Right lobe of liver (tissue), 6 donors: Measurements from ENCODE around the gene DNA2. TPM values are rescaled to one million over a fixed set of nuclear protein-coding genes. Genes with fewer than 3 reads are reported as not detected.

Experiments
- ATAC-seq, 4 donors: fragments of 200-7000 bp; cut with Tn5 transposase; one replicate each; pipeline ENCODE4 v1.9.1; 2020; ENCODE audit warnings: mild to moderate bottlenecking in 4 of 4, moderate library complexity in 4 of 4
- DNase-seq, 3 donors: peaks; one replicate each; pipeline ENCODE4 v3.0.0-alpha.2; 2020
- H3K27ac ChIP-seq, 3 donors: fragments of 200-600 bp; one replicate each; pipeline ENCODE4 v1.8.0; 2022
- H3K27me3 ChIP-seq, 2 donors: fragments of 200-600 bp; one replicate each; pipeline ENCODE4 v1.8.0; 2022
- H3K36me3 ChIP-seq, 4 donors: fragments of 200-600 bp; sonication (generic) in 1 of 4; one replicate each; pipeline versions ENCODE4 v1.5.1 to v1.8.0; 2017 to 2022; ENCODE audit warnings: control low read depth in 1 of 4
- H3K4me1 ChIP-seq, 4 donors: fragments of 200-600 bp; sonication (generic) in 1 of 4; one replicate each; pipeline versions ENCODE4 v1.5.1 to v1.8.0; 2017 to 2022; ENCODE audit warnings: control low read depth in 1 of 4
- H3K4me3 ChIP-seq, 3 donors: fragments of 200-600 bp; one replicate each; pipeline ENCODE4 v1.8.0; 2022
- H3K9me3 ChIP-seq, 4 donors: fragments of 200-600 bp; sonication (generic) in 1 of 4; one replicate each; pipeline versions ENCODE4 v1.5.1 to v1.8.0; 2017 to 2022; ENCODE audit warnings: control low read depth in 1 of 4
- POLR2A ChIP-seq: fragments of 450-650 bp; IDR thresholded peaks from one replicate; pipeline ENCODE4 v1.6.1; 2017; ENCODE audit warnings: antibody characterized with exemption, mild to moderate bottlenecking
- WGBS: methylation state at CpG from one replicate; pipeline ENCODE4 v1.1.6; 2018; ENCODE audit warnings: low coverage, low lambda C conversion rate; ENCODE audit not compliant: insufficient coverage; ENCODE audit errors: missing lambda C conversion rate; 5-methylcytosine and 5-hydroxymethylcytosine counted together
- intact Hi-C, 2 donors: fragments of 100-400 bp; cut with DNase I; formaldehyde crosslinking; loops; one replicate each; pipeline versions ENCODE4 v1.11.2 to v1.14.1; 2022
- total RNA-seq, 6 experiments: library from RNA; depleted of rRNA in 2 of 6; stranded (reverse); fragments of >200 nt in 2 of 6; fragmentation: NEBNext Ultra II Directional in 3 of 6; extraction: Animal tissue kit (Norgen Biotek cat#: 25700) in 3 of 6; gene quantifications; one replicate each; pipeline versions ENCODE4 v1.1.0 to v1.2.4, GENCODE V29; 2016 to 2023
- TF ChIP-seq, protein P1 (sequence below), 4 donors: fragments of 200-600 bp in 3 of 4; fragments of 450-650 bp in 1 of 4; IDR thresholded peaks; one replicate each; pipeline versions ENCODE4 v1.5.1 to v1.8.0; 2016 to 2022; ENCODE audit warnings: antibody characterized with exemption in 4 of 4, mild to moderate bottlenecking in 2 of 4
- donor health status: DM: no; HTN: yes; CAD: no.
- donor health status: DM: no; HTN: no; CAD: no.
- donor health status: DM: no; HTN: no; CAD: no.
- donor health status: DM: no; HTN: yes; CAD: no.
- donor health status: DM: no; HTN: yes; CAD: no.

Gene DNA2
- total RNA-seq, 6 experiments from 2014 or later = 2.6 to 18.9 (median 3.8) TPM

DNA sequence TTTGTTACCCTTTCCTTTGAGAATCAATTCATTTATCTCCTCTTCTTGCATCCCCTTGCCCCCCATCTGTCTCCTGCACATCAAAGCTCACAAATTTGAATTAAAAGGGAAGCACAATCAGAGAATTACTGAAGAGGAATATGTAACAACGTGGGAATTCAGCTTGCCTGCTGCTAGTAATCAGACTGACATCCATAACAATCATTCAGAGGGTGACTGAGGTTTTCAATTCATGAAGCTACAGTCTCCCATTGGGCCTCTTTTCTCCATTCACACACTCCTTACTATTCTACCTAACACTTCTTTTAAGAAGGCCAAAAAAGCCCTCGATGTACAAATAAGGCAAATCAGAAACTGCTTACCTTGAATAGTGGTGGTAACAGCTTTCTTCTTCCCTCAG is 24.3 kb upstream of the DNA2 start:
- no peak overlapping the region for H3K27ac ChIP-seq
- no peaks in the 10 kb centered on the region for H3K9me3 ChIP-seq

GRCh38 chr10:68492118-68492517 is 20.3 kb upstream of the DNA2 start:
- DNase-seq = no peak
- ATAC-seq = no peak
- TF ChIP-seq POLR2A = no peak
- TF ChIP-seq, protein P1, sequence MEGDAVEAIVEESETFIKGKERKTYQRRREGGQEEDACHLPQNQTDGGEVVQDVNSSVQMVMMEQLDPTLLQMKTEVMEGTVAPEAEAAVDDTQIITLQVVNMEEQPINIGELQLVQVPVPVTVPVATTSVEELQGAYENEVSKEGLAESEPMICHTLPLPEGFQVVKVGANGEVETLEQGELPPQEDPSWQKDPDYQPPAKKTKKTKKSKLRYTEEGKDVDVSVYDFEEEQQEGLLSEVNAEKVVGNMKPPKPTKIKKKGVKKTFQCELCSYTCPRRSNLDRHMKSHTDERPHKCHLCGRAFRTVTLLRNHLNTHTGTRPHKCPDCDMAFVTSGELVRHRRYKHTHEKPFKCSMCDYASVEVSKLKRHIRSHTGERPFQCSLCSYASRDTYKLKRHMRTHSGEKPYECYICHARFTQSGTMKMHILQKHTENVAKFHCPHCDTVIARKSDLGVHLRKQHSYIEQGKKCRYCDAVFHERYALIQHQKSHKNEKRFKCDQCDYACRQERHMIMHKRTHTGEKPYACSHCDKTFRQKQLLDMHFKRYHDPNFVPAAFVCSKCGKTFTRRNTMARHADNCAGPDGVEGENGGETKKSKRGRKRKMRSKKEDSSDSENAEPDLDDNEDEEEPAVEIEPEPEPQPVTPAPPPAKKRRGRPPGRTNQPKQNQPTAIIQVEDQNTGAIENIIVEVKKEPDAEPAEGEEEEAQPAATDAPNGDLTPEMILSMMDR (IDR thresholded peaks at IDR 0.05) = no peak
- WGBS = 62% methylated on average over 2 of the region's 2 CpGs
- Histone ChIP-seq H3K27ac (no peak overlapping the region), H3K9me3 (no peaks in the 10 kb centered on the region), H3K4me3 (no peak overlapping the region), H3K27me3 (no peaks in the 10 kb centered on the region), H3K36me3 (peaks cover 0 to 64% (median 23%) of the 10 kb centered on the region in 4 donors), H3K4me1 (no peaks in the 10 kb centered on the region)
- intact Hi-C loops = no loop called here

More for the DNA sequence above, 24.3 kb upstream of the DNA2 start:
- Histone ChIP-seq H3K4me3 (no peak overlapping the region), H3K36me3 (peaks cover 0 to 63% (median 24%) of the 10 kb centered on the region in 4 donors), H3K27me3 (no peaks in the 10 kb centered on the region), H3K4me1 (no peaks in the 10 kb centered on the region)
- 44% methylated on average over 2 of the region's 2 CpGs for WGBS
- no peak for ATAC-seq
- intact Hi-C loops = no loop called here
- DNase-seq = no peak
- no peak for TF ChIP-seq POLR2A
- TF ChIP-seq, protein P1 (IDR thresholded peaks at IDR 0.05) = no peak

DNA sequence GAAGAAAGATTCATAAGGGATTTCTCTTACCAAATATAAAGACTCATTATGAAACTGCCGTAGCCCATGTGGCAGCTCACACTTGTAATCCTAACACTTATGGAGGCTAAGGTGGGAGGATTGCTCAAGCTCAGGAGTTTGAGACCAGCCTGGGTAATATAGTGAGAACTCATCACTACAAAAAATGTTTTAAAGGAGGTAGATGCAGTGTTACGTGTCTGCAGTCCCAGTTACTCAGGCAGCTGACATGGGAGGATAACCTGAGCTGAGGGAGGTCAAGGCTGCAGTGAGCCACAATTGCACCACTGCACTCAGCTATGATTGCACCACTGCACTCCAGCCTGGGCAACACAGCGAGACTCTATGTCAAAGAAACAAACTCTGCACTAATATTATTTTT is 18.1 kb upstream of the DNA2 start:
- no peaks in the 10 kb centered on the region for H3K27me3 ChIP-seq
- DNase-seq (no peak), ATAC-seq (peak in 3 of 4 donors; percentile 46 to 47 (median 46))
- WGBS = 37% methylated on average over 2 of the region's 3 CpGs
- TF ChIP-seq, protein P1 (IDR thresholded peaks at IDR 0.05) = no peak
- TF ChIP-seq POLR2A = no peak
- H3K9me3 ChIP-seq = no peaks in the 10 kb centered on the region
- intact Hi-C loops = no loop called here
- H3K27ac ChIP-seq = no peak overlapping the region
- H3K4me1 ChIP-seq = no peaks in the 10 kb centered on the region
- no peak overlapping the region for H3K4me3 ChIP-seq
- peaks cover 0 to 77% (median 30%) of the 10 kb centered on the region in 4 donors for H3K36me3 ChIP-seq

DNA sequence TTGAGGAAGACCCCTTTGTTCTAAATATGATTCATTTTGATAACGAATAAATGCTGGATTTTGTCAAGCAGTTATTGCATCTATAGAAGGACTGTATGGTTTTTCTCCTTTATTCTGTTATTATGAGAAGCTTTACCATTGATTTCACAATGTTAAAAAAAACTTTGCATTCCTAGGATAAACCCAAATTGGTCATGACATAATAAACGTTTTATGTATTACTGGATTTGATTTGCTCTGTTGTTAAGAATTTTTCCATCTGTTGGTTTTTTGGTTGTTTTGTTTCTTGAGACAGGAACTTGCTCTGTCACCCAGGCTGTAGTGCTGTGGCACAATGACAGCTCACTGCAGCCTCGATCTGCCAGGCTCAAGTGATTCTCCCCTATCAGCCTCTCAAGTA is 2.2 kb upstream of the DNA2 start:
- DNase-seq (no peak), ATAC-seq (no peak)
- Histone ChIP-seq H3K4me3 (no peak overlapping the region), H3K9me3 (no peaks in the 10 kb centered on the region), H3K27ac (no peak overlapping the region), H3K4me1 (peaks cover 0 to 8% (median 3%) of the 10 kb centered on the region in 4 donors), H3K36me3 (peaks cover 0 to under 1% (median 0%) of the 10 kb centered on the region in 4 donors), H3K27me3 (no peaks in the 10 kb centered on the region)
- WGBS = 48% methylated on average over 3 of the region's 3 CpGs
- no peak for TF ChIP-seq POLR2A
- TF ChIP-seq, protein P1 (IDR thresholded peaks at IDR 0.05) = no peak
- intact Hi-C loops = no loop called here
